ENCODE results near the gene RAB8A.
"Not testable (repeated sequence)": the region's sequence is repeated elsewhere in the genome, so short reads cannot be mapped to it uniquely, and the experiment has no call there.

The RAB8A gene

DNA sequence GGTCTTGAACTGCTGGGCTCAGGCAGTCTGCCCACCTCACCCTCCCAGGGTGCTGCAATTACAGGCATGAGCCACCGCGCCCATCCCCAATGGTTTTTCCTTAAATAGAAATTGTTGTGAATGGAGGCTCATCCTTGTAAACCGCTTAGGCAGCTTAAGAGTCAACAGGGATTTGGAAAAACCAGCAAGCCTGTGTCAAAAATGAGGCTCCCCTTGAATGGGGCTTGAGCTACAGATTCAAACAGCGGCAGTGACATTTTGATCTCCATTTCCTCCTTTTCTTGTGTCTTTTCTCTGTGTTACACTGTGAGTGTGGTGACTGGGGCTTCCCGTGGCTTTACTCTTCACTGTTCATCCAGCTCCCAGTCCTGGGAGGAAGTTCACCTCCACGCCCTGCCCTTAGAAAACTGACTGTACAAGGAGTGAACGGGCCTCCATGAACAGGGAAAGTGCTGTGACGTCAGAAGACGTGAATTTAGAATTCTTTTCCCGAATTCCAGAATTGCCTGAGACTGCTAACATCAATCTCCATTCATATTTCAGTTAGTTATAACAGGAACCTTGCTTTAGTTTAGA lies 15.3 kb upstream of the RAB8A start:
- Histone ChIP-seq H2AFZ (ENCODE audit: low read depth) (no peak overlapping the region), H3K4me1 (ENCODE audit: low read depth, poor library complexity, severe bottlenecking) (no peaks in the 10 kb centered on the region), H3K27ac (no peak overlapping the region), H3K4me3 (IDR thresholded peaks at IDR 0.05; ENCODE audit: insufficient read depth, low read depth, low read length) (no peak overlapping the region), H3K36me3 (ENCODE audit: insufficient read depth) (peaks cover 9% of the 10 kb centered on the region; the same call in 1 of the 2 replicates), H3K79me2 (ENCODE audit: insufficient read depth, low read depth) (no peaks in the 10 kb centered on the region; the same call in 1 of the 2 replicates), H3K27me3 (ENCODE audit: insufficient read depth, low read depth) (no peaks in the 10 kb centered on the region), H3K9ac (no peak overlapping the region), H3K4me2 (no peak overlapping the region), H4K20me1 (ENCODE audit: insufficient read depth) (no peaks in the 10 kb centered on the region)
- TF ChIP-seq, protein P1, sequence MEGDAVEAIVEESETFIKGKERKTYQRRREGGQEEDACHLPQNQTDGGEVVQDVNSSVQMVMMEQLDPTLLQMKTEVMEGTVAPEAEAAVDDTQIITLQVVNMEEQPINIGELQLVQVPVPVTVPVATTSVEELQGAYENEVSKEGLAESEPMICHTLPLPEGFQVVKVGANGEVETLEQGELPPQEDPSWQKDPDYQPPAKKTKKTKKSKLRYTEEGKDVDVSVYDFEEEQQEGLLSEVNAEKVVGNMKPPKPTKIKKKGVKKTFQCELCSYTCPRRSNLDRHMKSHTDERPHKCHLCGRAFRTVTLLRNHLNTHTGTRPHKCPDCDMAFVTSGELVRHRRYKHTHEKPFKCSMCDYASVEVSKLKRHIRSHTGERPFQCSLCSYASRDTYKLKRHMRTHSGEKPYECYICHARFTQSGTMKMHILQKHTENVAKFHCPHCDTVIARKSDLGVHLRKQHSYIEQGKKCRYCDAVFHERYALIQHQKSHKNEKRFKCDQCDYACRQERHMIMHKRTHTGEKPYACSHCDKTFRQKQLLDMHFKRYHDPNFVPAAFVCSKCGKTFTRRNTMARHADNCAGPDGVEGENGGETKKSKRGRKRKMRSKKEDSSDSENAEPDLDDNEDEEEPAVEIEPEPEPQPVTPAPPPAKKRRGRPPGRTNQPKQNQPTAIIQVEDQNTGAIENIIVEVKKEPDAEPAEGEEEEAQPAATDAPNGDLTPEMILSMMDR (conservative IDR thresholded peaks at IDR 0.05; ENCODE audit: low read depth, low read length), result no peak

DNA sequence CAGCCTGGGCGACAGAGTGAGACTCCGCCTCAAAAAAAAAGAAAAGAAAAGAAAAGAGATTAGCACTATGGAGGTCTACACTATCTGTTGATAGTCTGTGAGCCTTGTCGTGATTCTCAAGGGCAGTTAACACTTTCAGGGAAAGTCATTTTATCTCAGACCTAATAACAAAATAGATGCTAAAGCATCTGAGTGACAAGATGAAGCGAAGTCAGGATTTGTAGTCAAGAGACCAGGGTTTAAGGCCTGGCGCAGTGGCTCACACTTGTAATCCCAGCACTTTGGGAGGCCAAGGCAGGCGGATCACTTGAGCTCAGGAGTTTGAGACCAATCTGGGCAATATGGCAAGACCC lies 13.3 kb upstream of the RAB8A start:
- Histone ChIP-seq H2AFZ (ENCODE audit: low read depth) (no peak overlapping the region), H3K27ac (no peak overlapping the region), H3K27me3 (ENCODE audit: insufficient read depth, low read depth) (no peaks in the 10 kb centered on the region), H3K4me1 (ENCODE audit: low read depth, poor library complexity, severe bottlenecking) (no peaks in the 10 kb centered on the region), H3K4me2 (no peak overlapping the region), H3K9ac (no peak overlapping the region), H3K36me3 (ENCODE audit: insufficient read depth) (peaks cover 3% of the 10 kb centered on the region; the same call in 1 of the 2 replicates), H3K4me3 (IDR thresholded peaks at IDR 0.05; ENCODE audit: insufficient read depth, low read depth, low read length) (no peak overlapping the region), H4K20me1 (ENCODE audit: insufficient read depth) (no peaks in the 10 kb centered on the region), H3K79me2 (ENCODE audit: insufficient read depth, low read depth) (no peaks in the 10 kb centered on the region; the same call in 1 of the 2 replicates)
- TF ChIP-seq, protein P1 (conservative IDR thresholded peaks at IDR 0.05; ENCODE audit: low read depth, low read length), result no peak

DNA sequence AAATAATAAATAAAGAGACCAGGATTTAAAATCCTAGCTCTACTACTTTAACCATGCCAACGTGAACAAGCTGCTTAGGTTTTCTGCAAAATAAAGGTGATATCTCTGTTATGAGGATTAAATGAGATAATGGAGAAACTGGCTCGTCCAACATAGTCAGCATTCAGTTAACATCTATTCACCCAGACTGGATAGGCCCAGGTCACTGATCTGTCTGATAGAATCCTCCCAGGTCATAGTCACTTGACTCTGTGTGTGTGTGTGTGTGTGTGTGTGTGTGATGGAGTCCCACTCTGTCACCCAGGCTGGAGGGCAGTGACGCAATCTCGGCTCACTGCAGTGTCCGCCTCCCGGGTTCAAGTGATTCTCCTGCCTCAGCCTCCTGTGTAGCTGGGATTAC lies 12.9 kb upstream of the RAB8A start:
- Histone ChIP-seq H4K20me1 (ENCODE audit: insufficient read depth) (no peaks in the 10 kb centered on the region), H3K27ac (no peak overlapping the region), H3K36me3 (ENCODE audit: insufficient read depth) (peaks cover 3% of the 10 kb centered on the region; the same call in 1 of the 2 replicates)

DNA sequence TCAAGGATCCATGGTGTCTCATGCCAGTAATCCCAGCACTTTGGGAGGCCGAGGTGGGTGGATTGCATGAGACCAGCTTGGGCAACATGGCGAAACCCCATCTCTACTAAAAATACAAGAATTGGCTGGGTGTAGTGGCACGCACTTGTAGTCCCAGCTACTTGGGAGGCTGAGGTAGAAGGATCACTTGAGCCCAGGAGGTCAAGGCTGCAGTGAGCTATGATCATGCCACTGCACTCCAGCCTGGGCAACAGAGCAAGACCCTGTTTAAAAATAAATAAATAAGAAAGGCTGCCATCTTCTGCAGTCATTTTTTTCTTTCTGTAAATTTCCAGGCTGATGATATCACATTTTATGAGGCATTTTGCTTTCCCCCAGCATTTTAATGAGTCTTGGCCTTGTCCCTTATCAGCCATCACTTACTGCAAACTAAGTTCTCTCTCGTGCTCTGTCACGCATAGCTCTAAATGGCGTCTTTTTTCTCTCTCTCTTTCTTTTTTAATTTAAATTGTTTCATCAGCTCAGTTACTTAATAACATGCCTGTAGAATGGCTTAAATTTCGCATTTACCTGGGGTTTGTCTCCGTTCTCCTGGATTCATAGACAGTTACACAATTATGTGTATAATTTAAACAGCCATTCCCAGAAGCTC lies 12.2 kb upstream of the RAB8A start:
- H3K4me1 ChIP-seq (ENCODE audit: low read depth, poor library complexity, severe bottlenecking); H3K36me3 ChIP-seq (ENCODE audit: insufficient read depth); H3K27ac ChIP-seq; H3K79me2 ChIP-seq (ENCODE audit: insufficient read depth, low read depth); H3K27me3 ChIP-seq (ENCODE audit: insufficient read depth, low read depth); H4K20me1 ChIP-seq (ENCODE audit: insufficient read depth); H2AFZ ChIP-seq (ENCODE audit: low read depth); H3K9ac ChIP-seq; H3K4me2 ChIP-seq; H3K4me3 ChIP-seq (IDR thresholded peaks at IDR 0.05; ENCODE audit: insufficient read depth, low read depth, low read length): not testable (repeated sequence)

More for the DNA sequence above, 12.9 kb upstream of the RAB8A start:
- Histone ChIP-seq H2AFZ (ENCODE audit: low read depth) (no peak overlapping the region), H3K4me1 (ENCODE audit: low read depth, poor library complexity, severe bottlenecking) (no peaks in the 10 kb centered on the region), H3K4me3 (IDR thresholded peaks at IDR 0.05; ENCODE audit: insufficient read depth, low read depth, low read length) (no peak overlapping the region), H3K4me2 (no peak overlapping the region), H3K27me3 (ENCODE audit: insufficient read depth, low read depth) (no peaks in the 10 kb centered on the region), H3K79me2 (ENCODE audit: insufficient read depth, low read depth) (no peaks in the 10 kb centered on the region; the same call in 1 of the 2 replicates), H3K9ac (no peak overlapping the region)
- TF ChIP-seq, protein P1 (conservative IDR thresholded peaks at IDR 0.05; ENCODE audit: low read depth, low read length), result no peak

DNA sequence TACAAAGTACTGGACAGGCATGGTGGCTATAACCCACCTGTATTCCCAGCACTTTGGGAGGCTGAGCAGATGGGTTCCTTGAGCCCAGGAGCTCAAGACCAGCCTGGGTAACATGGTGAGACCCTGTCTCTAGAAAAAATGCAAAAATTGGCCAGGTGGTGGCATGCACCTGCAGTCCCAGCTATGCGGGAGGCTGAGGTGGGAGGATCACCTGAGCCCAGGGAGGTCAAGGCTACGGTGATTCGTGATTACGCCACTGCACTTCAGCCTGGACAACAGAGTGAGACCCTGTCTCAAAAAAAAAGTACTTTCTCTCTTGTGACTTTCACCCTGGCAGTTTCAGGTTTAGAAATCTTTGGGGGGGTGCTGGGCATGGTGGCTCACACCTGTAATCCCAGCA lies 11.2 kb upstream of the RAB8A start:
- no peaks in the 10 kb centered on the region for H3K79me2 ChIP-seq (ENCODE audit: insufficient read depth, low read depth)
- no peak overlapping the region for H3K4me3 ChIP-seq (IDR thresholded peaks at IDR 0.05; ENCODE audit: insufficient read depth, low read depth, low read length)
- H3K4me1 ChIP-seq (ENCODE audit: low read depth, poor library complexity, severe bottlenecking), result no peaks in the 10 kb centered on the region
- no peaks in the 10 kb centered on the region for H4K20me1 ChIP-seq (ENCODE audit: insufficient read depth)
- TF ChIP-seq, protein P1 (conservative IDR thresholded peaks at IDR 0.05; ENCODE audit: low read depth, low read length), result no peak
- H2AFZ ChIP-seq (ENCODE audit: low read depth), result no peak overlapping the region
- H3K36me3 ChIP-seq (ENCODE audit: insufficient read depth), result peaks cover under 1% of the 10 kb centered on the region; the same call in 1 of the 2 replicates
- H3K9ac ChIP-seq, result no peak overlapping the region
- H3K27me3 ChIP-seq (ENCODE audit: insufficient read depth, low read depth), result no peaks in the 10 kb centered on the region
- no peak overlapping the region for H3K4me2 ChIP-seq
- H3K27ac ChIP-seq, result no peak overlapping the region

Measured in KMS-11 (cell line).